Measurements from ENCODE around the gene INPP1.

DNA sequence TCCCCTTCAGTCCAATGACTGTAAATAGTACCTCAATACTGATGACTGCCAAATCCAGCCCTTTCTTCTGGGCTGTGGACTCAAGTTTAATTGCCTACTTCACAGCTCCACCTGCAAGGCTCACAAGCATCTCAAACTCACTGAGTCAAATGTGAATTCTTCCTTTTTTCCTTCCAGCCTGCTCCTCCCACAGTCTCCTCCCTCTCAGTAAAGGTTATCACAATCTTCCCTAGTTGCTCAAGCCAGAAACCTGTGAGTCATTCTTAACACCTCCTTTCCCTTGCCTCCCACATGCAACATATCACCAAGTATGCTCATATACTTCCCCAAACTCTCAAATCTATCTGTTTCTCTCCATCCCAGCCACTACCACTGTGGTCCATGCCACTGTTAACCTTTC lies 61.1 kb downstream of the INPP1 start:
- TF ChIP-seq, protein P1, sequence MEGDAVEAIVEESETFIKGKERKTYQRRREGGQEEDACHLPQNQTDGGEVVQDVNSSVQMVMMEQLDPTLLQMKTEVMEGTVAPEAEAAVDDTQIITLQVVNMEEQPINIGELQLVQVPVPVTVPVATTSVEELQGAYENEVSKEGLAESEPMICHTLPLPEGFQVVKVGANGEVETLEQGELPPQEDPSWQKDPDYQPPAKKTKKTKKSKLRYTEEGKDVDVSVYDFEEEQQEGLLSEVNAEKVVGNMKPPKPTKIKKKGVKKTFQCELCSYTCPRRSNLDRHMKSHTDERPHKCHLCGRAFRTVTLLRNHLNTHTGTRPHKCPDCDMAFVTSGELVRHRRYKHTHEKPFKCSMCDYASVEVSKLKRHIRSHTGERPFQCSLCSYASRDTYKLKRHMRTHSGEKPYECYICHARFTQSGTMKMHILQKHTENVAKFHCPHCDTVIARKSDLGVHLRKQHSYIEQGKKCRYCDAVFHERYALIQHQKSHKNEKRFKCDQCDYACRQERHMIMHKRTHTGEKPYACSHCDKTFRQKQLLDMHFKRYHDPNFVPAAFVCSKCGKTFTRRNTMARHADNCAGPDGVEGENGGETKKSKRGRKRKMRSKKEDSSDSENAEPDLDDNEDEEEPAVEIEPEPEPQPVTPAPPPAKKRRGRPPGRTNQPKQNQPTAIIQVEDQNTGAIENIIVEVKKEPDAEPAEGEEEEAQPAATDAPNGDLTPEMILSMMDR (IDR thresholded peaks at IDR 0.05; ENCODE audit: low read depth, low read length, poor library complexity, severe bottlenecking): no peak
- TF ChIP-seq EZH2phosphoT487 (IDR thresholded peaks at IDR 0.05; ENCODE audit: borderline replicate concordance, low read length): no peak

Data from DOHH2 (cell line).